IMR-90 (cell line): ENCODE measurements around the gene KCNIP3. TPM values are rescaled to one million over a fixed set of nuclear protein-coding genes. Genes with fewer than 3 reads are reported as not detected.

ENCODE experiments used
- ATAC-seq: fragments of 200-7000 bp; cut with Tn5 transposase; 2 replicates; pipeline ENCODE4 v1.9.1; 2020; ENCODE audit warnings: low read depth, mild to moderate bottlenecking, moderate library complexity
- BruUV-seq: library from RNA; stranded (reverse); fragments of 400-500 nt; replicated peaks from 2 replicates; lab custom pipeline; 2021; lab: Mats Ljungman, UMichigan
- CTCF ChIA-PET: fragments of 300-600 bp; formaldehyde crosslinking; extraction: SDS; loops from one replicate; lab custom pipeline; 2021; ENCODE audit warnings: antibody characterized with exemption; lab: Yijun Ruan, JAX
- POLR2A ChIA-PET: fragments of 300-600 bp; sonication (Branson Sonifier 250); formaldehyde crosslinking; loops from one replicate; lab custom pipeline; 2022; ENCODE audit warnings: antibody characterized with exemption; ENCODE audit not compliant: unreplicated experiment; lab: Charles Lee
- DNase-seq: peaks from one replicate; pipeline ENCODE4 v3.0.0; 2013
- H2AFZ ChIP-seq: replicated peaks from 2 replicates; pipeline ENCODE3; 2013; ENCODE audit warnings: low read length, mild to moderate bottlenecking; ENCODE audit not compliant: poor library complexity
- H2AK5ac ChIP-seq: 2 replicates; pipeline ENCODE4 v1.6.1; 2013; ENCODE audit warnings: low read depth, low read length, inconsistent platforms
- H2AK9ac ChIP-seq: replicated peaks from 2 replicates; pipeline ENCODE3; 2013; ENCODE audit warnings: mild to moderate bottlenecking, low read depth, low read length, moderate library complexity; ENCODE audit not compliant: poor library complexity
- H2BK120ac ChIP-seq: 2 replicates; pipeline ENCODE4 v1.6.1; 2013; ENCODE audit warnings: low read depth, low read length, inconsistent platforms
- H2BK15ac ChIP-seq: 3 replicates; pipeline ENCODE4 v1.6.1; 2013; ENCODE audit warnings: low read depth, low read length, inconsistent platforms
- H2BK20ac ChIP-seq: 2 replicates; pipeline ENCODE4 v1.6.1; 2013; ENCODE audit warnings: low read depth, mild to moderate bottlenecking, inconsistent platforms, low read length, moderate library complexity
- H2BK5ac ChIP-seq: 2 replicates; pipeline ENCODE4 v1.6.1; 2013; ENCODE audit warnings: mild to moderate bottlenecking, low read depth, low read length, inconsistent platforms; ENCODE audit not compliant: poor library complexity, severe bottlenecking
- H3K14ac ChIP-seq: replicated peaks from 2 replicates; pipeline ENCODE4 v1.6.1; 2013; ENCODE audit warnings: low read depth, low read length, inconsistent platforms
- H3K18ac ChIP-seq: 2 replicates; pipeline ENCODE4 v1.6.1; 2013; ENCODE audit warnings: low read depth, low read length, control low read depth
- H3K23ac ChIP-seq: 2 replicates; pipeline ENCODE4 v1.6.1; 2013; ENCODE audit warnings: low read depth, low read length, inconsistent platforms
- H3K27ac ChIP-seq: 2 replicates; pipeline ENCODE4 v1.5.1; 2013; ENCODE audit warnings: mild to moderate bottlenecking, control low read depth, low read length; ENCODE audit not compliant: insufficient read depth
- H3K27me3 ChIP-seq: 2 replicates; pipeline ENCODE4 v1.6.1; 2013; ENCODE audit warnings: low read length; ENCODE audit not compliant: control insufficient read depth, insufficient read depth
- H3K36me3 ChIP-seq: 2 replicates; pipeline ENCODE4 v1.6.1; 2013; ENCODE audit warnings: low read length, mixed read lengths; ENCODE audit not compliant: control insufficient read depth, insufficient read depth
- H3K4ac ChIP-seq: 2 replicates; pipeline ENCODE4 v1.6.1; 2013; ENCODE audit warnings: low read depth, low read length, inconsistent platforms
- H3K4me1 ChIP-seq: 2 replicates; pipeline ENCODE4 v1.6.1; 2013; ENCODE audit warnings: low read length, mixed read lengths; ENCODE audit not compliant: control insufficient read depth, insufficient read depth
- H3K4me2 ChIP-seq: 2 replicates; pipeline ENCODE4 v1.6.1; 2013; ENCODE audit warnings: low read depth, mild to moderate bottlenecking, control low read depth, low read length, moderate library complexity
- H3K4me3 ChIP-seq: 2 replicates; pipeline ENCODE4 v1.5.1; 2013; ENCODE audit warnings: low read depth, mild to moderate bottlenecking, control low read depth, low read length, moderate library complexity; ENCODE audit not compliant: insufficient read depth
- H3K56ac ChIP-seq: 2 replicates; pipeline ENCODE4 v1.6.1; 2013; ENCODE audit warnings: low read length, inconsistent platforms; ENCODE audit not compliant: insufficient read depth; ENCODE audit errors: extremely low read depth
- H3K79me1 ChIP-seq, 2 experiments: 2 replicates each; pipeline ENCODE4 v1.6.1; 2013; ENCODE audit warnings: low read length in 2 of 2, inconsistent platforms in 1 of 2, low read depth in 1 of 2
- H3K9ac ChIP-seq: 2 replicates; pipeline ENCODE4 v1.6.1; 2013; ENCODE audit warnings: low read depth, low read length, control low read depth
- H3K9me1 ChIP-seq: 2 replicates; pipeline ENCODE4 v1.6.1; 2013; ENCODE audit warnings: low read length, inconsistent platforms; ENCODE audit not compliant: insufficient read depth
- H3K9me3 ChIP-seq: 2 replicates; pipeline ENCODE4 v1.6.1; 2013; ENCODE audit warnings: low read length; ENCODE audit not compliant: control insufficient read depth, insufficient read depth
- H4K20me1 ChIP-seq: 2 replicates; pipeline ENCODE4 v1.6.1; 2013; ENCODE audit warnings: low read length, inconsistent platforms; ENCODE audit not compliant: insufficient read depth
- H4K5ac ChIP-seq: 2 replicates; pipeline ENCODE4 v1.6.1; 2013; ENCODE audit warnings: mild to moderate bottlenecking, low read depth, low read length, control low read depth
- H4K8ac ChIP-seq, 2 experiments: 2 replicates each; pipeline ENCODE4 v1.6.1; 2013; ENCODE audit warnings: low read depth in 2 of 2, low read length in 2 of 2, control low read depth in 1 of 2, inconsistent platforms in 1 of 2
- H4K91ac ChIP-seq: 2 replicates; pipeline ENCODE4 v1.6.1; 2013; ENCODE audit warnings: low read depth, low read length, inconsistent platforms; ENCODE audit not compliant: insufficient read depth
- BHLHE40 ChIP-seq: fragments of 150-350 bp; IDR thresholded peaks from 2 replicates; pipeline ENCODE4 v1.6.1; 2016; ENCODE audit warnings: mild to moderate bottlenecking, low read depth, low read length
- CEBPB ChIP-seq: IDR thresholded peaks from 2 replicates; pipeline ENCODE4 v1.6.1; 2012; ENCODE audit warnings: low read depth, low read length, improper control_type of control experiment
- CHD1 ChIP-seq: IDR thresholded peaks from 2 replicates; pipeline ENCODE4 v1.6.1; 2012; ENCODE audit warnings: low read depth, low read length, improper control_type of control experiment
- FOS ChIP-seq: fragments of 150-350 bp; IDR thresholded peaks from 2 replicates; pipeline ENCODE4 v1.6.1; 2016; ENCODE audit warnings: low read depth, low read length
- MAFK ChIP-seq: IDR thresholded peaks from 2 replicates; pipeline ENCODE4 v1.6.1; 2012; ENCODE audit warnings: low read depth, low read length, improper control_type of control experiment
- MAZ ChIP-seq: IDR thresholded peaks from 2 replicates; pipeline ENCODE4 v1.6.1; 2012; ENCODE audit warnings: low read depth, mild to moderate bottlenecking, low read length, improper control_type of control experiment, moderate library complexity, borderline replicate concordance
- NFE2L2 ChIP-seq: fragments of 150-350 bp; IDR thresholded peaks from 2 replicates; pipeline ENCODE4 v1.6.1; 2016; ENCODE audit warnings: low read depth, mild to moderate bottlenecking, low read length
- POLR2A ChIP-seq: IDR thresholded peaks from 2 replicates; pipeline ENCODE4 v1.6.1; 2012; ENCODE audit warnings: mild to moderate bottlenecking, low read depth, low read length
- RAD21 ChIP-seq: IDR thresholded peaks from 2 replicates; pipeline ENCODE4 v1.6.1; 2012; ENCODE audit warnings: low read length, improper control_type of control experiment
- RCOR1 ChIP-seq: IDR thresholded peaks from 2 replicates; pipeline ENCODE4 v1.6.1; 2012; ENCODE audit warnings: mild to moderate bottlenecking, low read length, improper control_type of control experiment; ENCODE audit not compliant: insufficient replicate concordance
- RFX5 ChIP-seq: IDR thresholded peaks from 2 replicates; pipeline ENCODE4 v1.8.0; 2012; ENCODE audit warnings: low read depth, mild to moderate bottlenecking, low read length, moderate library complexity
- SMC3 ChIP-seq: fragments of 150-350 bp; IDR thresholded peaks from 2 replicates; pipeline ENCODE4 v1.6.1; 2016; ENCODE audit warnings: low read depth, mild to moderate bottlenecking, antibody characterized with exemption, low read length, moderate library complexity
- WGBS, 2 experiments: methylation state at CpG; one replicate each; pipeline versions ENCODE4 v1.1.5 to v1.1.7; 2013; ENCODE audit warnings: missing lambda C conversion rate in 2 of 2; ENCODE audit not compliant: insufficient read length in 1 of 2; ENCODE audit errors: extremely low coverage in 2 of 2; 5-methylcytosine and 5-hydroxymethylcytosine counted together
- dilution Hi-C: fragments of 300-500 bp; cut with HindIII; formaldehyde crosslinking; loops from one replicate; pipeline ENCODE4 v1.14.3; 2018; ENCODE audit warnings: low sequenced_read_pairs; ENCODE audit not compliant: unreplicated experiment
- in situ Hi-C: fragments of 300-500 bp; cut with MboI; formaldehyde crosslinking; loops from 3 replicates; pipeline ENCODE4 v1.14.3; 2019; ENCODE audit warnings: low sequenced_read_pairs, inconsistent platforms, mixed read lengths
- intact Hi-C: fragments of 100-400 bp; cut with micrococcal nuclease; formaldehyde crosslinking; loops from 2 replicates; pipeline ENCODE4 v1.10.0; 2022
- polyA plus RNA-seq, 3 experiments: library from polyadenylated mRNA; depleted of rRNA; stranded (reverse); fragments of >200 nt; gene quantifications; 2 replicates each; pipeline ENCODE4 v1.2.3, GENCODE V29; 2012; ENCODE audit warnings: low replicate concordance in 1 of 3
- total RNA-seq: library from RNA; depleted of rRNA; stranded (reverse); fragments of >200 nt; gene quantifications from 2 replicates; pipeline ENCODE4 v1.2.3, GENCODE V29; 2012
- TF ChIP-seq, protein P1 (sequence below): fragments of 150-350 bp; IDR thresholded peaks from 2 replicates; pipeline ENCODE4 v1.6.1; 2017; ENCODE audit warnings: mild to moderate bottlenecking, antibody characterized with exemption, low read length, low read depth
- TF ChIP-seq, protein P2 (sequence below): fragments of 150-350 bp; IDR thresholded peaks from 2 replicates; pipeline ENCODE4 v1.6.1; 2016; ENCODE audit warnings: low read depth, mild to moderate bottlenecking, low read length, moderate library complexity, borderline replicate concordance
- TF ChIP-seq, protein P3 (sequence below): conservative IDR thresholded peaks from 2 replicates; pipeline ENCODE4 v1.5.1; 2012; ENCODE audit warnings: mild to moderate bottlenecking, low read depth, low read length, improper control_type of control experiment

KCNIP3 gene
- total and polyA plus RNA-seq, 2 of the 4 experiments (the other 2 are of a cell fraction) = 0.72 to 1.4 TPM

DNA sequence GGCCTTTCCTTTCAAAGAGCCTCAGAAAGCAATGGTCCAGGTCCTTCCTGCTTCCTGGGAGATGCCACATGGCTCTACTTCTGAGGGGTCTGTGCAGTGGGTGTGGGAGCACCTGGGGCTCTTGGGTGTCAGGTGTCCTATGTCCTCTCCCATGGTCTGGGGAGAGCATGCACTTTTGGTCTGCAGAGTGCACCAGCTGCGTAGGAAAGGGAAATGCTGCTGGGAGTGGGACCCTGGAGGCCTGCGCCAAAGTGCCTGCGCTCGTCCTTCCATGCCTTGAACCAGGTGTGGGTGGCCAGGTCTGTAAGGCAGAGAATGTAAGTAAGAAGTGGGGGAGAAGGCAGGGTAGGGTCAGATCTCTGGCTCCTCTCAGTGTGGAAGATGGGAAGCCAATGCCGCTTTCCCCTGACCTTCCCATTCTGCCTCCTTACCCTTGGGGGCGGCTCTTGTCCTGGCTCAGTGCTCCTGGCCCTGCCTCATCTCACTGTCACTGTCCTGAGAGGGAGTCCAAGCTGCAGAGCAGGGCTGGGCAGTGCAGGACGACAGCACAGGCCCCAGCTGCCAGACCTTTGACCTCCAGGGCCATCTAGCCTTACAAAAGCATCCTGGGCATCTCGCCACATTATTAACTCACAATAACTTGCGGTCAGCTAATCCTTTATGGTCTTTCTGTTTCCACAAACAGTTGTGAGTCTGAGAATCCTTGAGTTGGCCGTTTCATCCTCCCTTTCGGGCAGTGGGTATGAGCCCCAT lies 29.5 kb upstream of the KCNIP3 start:
- Histone ChIP-seq H3K9me1 (no peaks in the 10 kb centered on the region), H4K8ac (no peak overlapping the region), H3K36me3 (no peaks in the 10 kb centered on the region), H3K4me1 (no peaks in the 10 kb centered on the region), H3K9me3 (0 out of 2 replicates have a peak, but pooled peaks cover 2% of the 10 kb centered on the region), H3K18ac (no peak overlapping the region), H2BK15ac (no peak overlapping the region), H3K27me3 (peaks cover 2% of the 10 kb centered on the region; the same call in 1 of the 2 replicates), H2AK5ac (no peak overlapping the region), H2BK5ac (no peak overlapping the region), H3K9ac (no peak overlapping the region), H2AK9ac (no peak overlapping the region), H4K5ac (no peak overlapping the region), H2AFZ (no peak overlapping the region), H2BK120ac (no peak overlapping the region), H4K20me1 (no peaks in the 10 kb centered on the region), H3K79me1 (no peaks in the 10 kb centered on the region), H3K14ac (no peak overlapping the region), H2BK20ac (no peak overlapping the region), H3K27ac (no peak overlapping the region), H3K23ac (no peak overlapping the region), H3K4ac (no peak overlapping the region), H3K56ac (no peak overlapping the region), H3K4me3 (no peak overlapping the region), H3K4me2 (no peak overlapping the region), H4K91ac (no peak overlapping the region)
- 28% methylated on average over 4 of the region's 11 CpGs; no CpG with 5 or more reads in 1 of the 2 experiments for WGBS, 2 experiments
- ATAC-seq (peak; percentile 44), DNase-seq (peak; percentile 12)
- TF ChIP-seq MAZ (no peak), RCOR1 (no peak), MAFK (no peak), POLR2A (no peak), FOS (no peak), RAD21 (no peak), BHLHE40 (no peak), NFE2L2 (no peak), CEBPB (no peak), CHD1 (no peak), SMC3 (no peak), RFX5 (no peak)
- TF ChIP-seq, protein P1, sequence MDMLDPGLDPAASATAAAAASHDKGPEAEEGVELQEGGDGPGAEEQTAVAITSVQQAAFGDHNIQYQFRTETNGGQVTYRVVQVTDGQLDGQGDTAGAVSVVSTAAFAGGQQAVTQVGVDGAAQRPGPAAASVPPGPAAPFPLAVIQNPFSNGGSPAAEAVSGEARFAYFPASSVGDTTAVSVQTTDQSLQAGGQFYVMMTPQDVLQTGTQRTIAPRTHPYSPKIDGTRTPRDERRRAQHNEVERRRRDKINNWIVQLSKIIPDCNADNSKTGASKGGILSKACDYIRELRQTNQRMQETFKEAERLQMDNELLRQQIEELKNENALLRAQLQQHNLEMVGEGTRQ = no peak
- TF ChIP-seq, protein P2, sequence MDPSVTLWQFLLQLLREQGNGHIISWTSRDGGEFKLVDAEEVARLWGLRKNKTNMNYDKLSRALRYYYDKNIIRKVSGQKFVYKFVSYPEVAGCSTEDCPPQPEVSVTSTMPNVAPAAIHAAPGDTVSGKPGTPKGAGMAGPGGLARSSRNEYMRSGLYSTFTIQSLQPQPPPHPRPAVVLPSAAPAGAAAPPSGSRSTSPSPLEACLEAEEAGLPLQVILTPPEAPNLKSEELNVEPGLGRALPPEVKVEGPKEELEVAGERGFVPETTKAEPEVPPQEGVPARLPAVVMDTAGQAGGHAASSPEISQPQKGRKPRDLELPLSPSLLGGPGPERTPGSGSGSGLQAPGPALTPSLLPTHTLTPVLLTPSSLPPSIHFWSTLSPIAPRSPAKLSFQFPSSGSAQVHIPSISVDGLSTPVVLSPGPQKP = no peak
- TF ChIP-seq, protein P3, sequence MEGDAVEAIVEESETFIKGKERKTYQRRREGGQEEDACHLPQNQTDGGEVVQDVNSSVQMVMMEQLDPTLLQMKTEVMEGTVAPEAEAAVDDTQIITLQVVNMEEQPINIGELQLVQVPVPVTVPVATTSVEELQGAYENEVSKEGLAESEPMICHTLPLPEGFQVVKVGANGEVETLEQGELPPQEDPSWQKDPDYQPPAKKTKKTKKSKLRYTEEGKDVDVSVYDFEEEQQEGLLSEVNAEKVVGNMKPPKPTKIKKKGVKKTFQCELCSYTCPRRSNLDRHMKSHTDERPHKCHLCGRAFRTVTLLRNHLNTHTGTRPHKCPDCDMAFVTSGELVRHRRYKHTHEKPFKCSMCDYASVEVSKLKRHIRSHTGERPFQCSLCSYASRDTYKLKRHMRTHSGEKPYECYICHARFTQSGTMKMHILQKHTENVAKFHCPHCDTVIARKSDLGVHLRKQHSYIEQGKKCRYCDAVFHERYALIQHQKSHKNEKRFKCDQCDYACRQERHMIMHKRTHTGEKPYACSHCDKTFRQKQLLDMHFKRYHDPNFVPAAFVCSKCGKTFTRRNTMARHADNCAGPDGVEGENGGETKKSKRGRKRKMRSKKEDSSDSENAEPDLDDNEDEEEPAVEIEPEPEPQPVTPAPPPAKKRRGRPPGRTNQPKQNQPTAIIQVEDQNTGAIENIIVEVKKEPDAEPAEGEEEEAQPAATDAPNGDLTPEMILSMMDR = no peak
- ChIA-PET CTCF (no interaction called here), POLR2A (no interaction called here)
- no TSS peak for BruUV-seq
- intact Hi-C loops (no loop called here), in situ Hi-C loops (no loop called here), dilution Hi-C loops (no loop called here)
